Body of pancreas (tissue), 4 donors: ENCODE results near the gene C4orf50. TPM values are rescaled to one million over a fixed set of nuclear protein-coding genes. Genes with fewer than 3 reads are reported as not detected.

Experiments
- ATAC-seq: fragments of 150-250 bp; one replicate; pipeline ENCODE4 v1.9.1; 2016
- DNase-seq, 4 donors: peaks; one replicate each; pipeline ENCODE4 v3.0.0-alpha.2; 2019
- H3K27ac ChIP-seq, 4 donors: fragments of 200-600 bp; sonication (generic); 1 replicate in 3 of 4; 2 replicates in 1 of 4; pipeline versions ENCODE4 v1.5.1 to v1.6.1; 2016 to 2019; ENCODE audit warnings: mild to moderate bottlenecking in 1 of 4, mixed read lengths in 1 of 4, moderate library complexity in 1 of 4
- H3K27me3 ChIP-seq, 2 donors: fragments of 200-600 bp; sonication (generic); one replicate each; pipeline ENCODE4 v1.6.0; 2016; ENCODE audit warnings: mild to moderate bottlenecking in 1 of 2
- H3K36me3 ChIP-seq, 2 donors: fragments of 200-600 bp; sonication (generic); replicated peaks in 1 of 2; 2 replicates each; pipeline ENCODE4 v1.5.1; 2016; ENCODE audit warnings: low read depth in 2 of 2; ENCODE audit not compliant: insufficient read depth in 1 of 2
- H3K4me1 ChIP-seq: fragments of 200-600 bp; sonication (generic); one replicate; pipeline ENCODE4 v1.6.0; 2016
- H3K4me3 ChIP-seq, 2 donors: fragments of 200-600 bp; sonication (generic); 1 replicate in 1 of 2; 2 replicates in 1 of 2; pipeline ENCODE4 v1.5.1; 2016 to 2019
- H3K9me3 ChIP-seq, 3 donors: fragments of 200-600 bp; sonication (generic); 1 replicate in 2 of 3; 2 replicates in 1 of 3; pipeline ENCODE4 v1.5.1; 2016
- POLR2A ChIP-seq, 3 donors: fragments of 450-650 bp; IDR thresholded peaks; one replicate each; pipeline ENCODE4 v1.6.1; 2016; ENCODE audit warnings: antibody characterized with exemption in 3 of 3, mild to moderate bottlenecking in 2 of 3
- WGBS, 2 donors: methylation state at CpG; one replicate each; pipeline ENCODE4 v1.1.5; 2017; 5-methylcytosine and 5-hydroxymethylcytosine counted together
- intact Hi-C: fragments of 100-400 bp; cut with DNase I; formaldehyde crosslinking; loops from one replicate; pipeline ENCODE4 v1.15.1; 2023
- total RNA-seq, 2 donors: library from RNA; depleted of rRNA; stranded (reverse); fragments of >200 nt; gene quantifications; one replicate each; pipeline ENCODE4 v1.1.0, GENCODE V29; 2016
- TF ChIP-seq, protein P1 (sequence below), 7 experiments: fragments of 450-650 bp in 4 of 7; fragments of 200-600 bp in 3 of 7; sonication (generic) in 3 of 7; IDR thresholded peaks; one replicate each; pipeline ENCODE4 v1.5.1; 2016 to 2019; ENCODE audit warnings: antibody characterized with exemption in 7 of 7

Gene C4orf50
- total RNA-seq, 2 donors from 2014 or later: 0.26 TPM; not detected in 1

DNA sequence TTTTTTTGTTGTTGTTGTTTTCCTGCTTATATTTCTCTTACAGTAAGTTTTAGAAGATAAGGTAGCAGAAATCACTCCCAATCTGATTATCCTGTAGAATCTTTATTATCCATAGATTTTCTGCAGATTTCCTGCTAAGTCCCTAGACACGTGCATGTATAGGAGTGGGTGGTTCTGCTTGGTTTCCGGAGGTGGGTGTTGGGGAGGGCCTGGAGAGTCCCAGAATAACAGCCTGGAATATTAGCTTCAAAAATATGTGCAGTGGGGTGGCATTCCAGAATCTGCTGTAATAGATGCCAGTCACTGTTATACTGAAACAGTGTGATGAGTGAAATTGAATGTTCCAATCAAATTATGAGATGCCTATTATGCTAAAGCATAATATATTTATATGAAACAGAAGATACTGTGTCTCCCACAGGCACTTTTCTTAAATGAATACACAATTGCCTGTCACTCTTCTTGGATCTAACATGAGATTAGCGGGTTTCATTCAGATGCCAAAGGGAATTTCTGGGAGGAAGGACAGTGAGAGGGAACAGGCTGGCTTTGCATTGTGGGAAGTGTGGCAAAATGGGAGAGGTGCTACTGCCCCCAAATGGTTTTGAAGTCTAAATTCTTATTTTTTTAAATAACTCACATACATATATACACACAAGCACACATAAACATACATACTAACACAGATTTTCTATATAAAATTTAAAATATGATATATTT, 37.6 kb downstream of the C4orf50 start:
- Histone ChIP-seq H3K36me3 (no peaks in the 10 kb centered on the region), H3K27me3 (peaks cover 0 to 10% of the 10 kb centered on the region in 2 donors), H3K4me1 (no peaks in the 10 kb centered on the region), H3K4me3 (no peak overlapping the region), H3K27ac (no peak overlapping the region), H3K9me3 (peaks cover 0 to 4% (median 0%) of the 10 kb centered on the region in 3 donors)
- no peak for ATAC-seq
- no peak for TF ChIP-seq POLR2A (IDR thresholded peaks at IDR 0.05)
- TF ChIP-seq, protein P1, sequence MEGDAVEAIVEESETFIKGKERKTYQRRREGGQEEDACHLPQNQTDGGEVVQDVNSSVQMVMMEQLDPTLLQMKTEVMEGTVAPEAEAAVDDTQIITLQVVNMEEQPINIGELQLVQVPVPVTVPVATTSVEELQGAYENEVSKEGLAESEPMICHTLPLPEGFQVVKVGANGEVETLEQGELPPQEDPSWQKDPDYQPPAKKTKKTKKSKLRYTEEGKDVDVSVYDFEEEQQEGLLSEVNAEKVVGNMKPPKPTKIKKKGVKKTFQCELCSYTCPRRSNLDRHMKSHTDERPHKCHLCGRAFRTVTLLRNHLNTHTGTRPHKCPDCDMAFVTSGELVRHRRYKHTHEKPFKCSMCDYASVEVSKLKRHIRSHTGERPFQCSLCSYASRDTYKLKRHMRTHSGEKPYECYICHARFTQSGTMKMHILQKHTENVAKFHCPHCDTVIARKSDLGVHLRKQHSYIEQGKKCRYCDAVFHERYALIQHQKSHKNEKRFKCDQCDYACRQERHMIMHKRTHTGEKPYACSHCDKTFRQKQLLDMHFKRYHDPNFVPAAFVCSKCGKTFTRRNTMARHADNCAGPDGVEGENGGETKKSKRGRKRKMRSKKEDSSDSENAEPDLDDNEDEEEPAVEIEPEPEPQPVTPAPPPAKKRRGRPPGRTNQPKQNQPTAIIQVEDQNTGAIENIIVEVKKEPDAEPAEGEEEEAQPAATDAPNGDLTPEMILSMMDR (IDR thresholded peaks at IDR 0.05): no peak
- 43 to 51% methylated on average over 3 of the region's 3 CpGs for WGBS, 2 donors
- no peak for DNase-seq
- intact Hi-C loops: no loop called here

DNA sequence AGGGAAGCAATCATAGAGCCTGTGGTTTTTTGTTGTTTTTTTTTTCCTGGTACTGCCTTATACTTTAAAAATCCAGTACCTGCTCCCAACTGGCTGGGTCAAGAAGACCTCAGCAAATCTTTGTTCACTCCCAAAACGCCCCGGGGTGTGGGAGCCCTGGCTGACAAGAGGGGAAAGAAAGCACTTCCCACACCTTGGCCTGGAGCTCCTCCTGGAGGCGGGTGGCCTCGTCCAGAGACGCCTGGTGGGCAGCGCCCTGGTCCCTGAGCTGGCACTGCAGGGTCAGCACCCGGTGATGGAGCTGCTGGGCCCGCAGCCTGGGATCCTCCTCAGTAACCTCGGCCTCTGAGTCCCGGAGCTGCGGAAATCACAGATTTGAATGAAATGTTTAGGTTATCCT, 38.2 kb downstream of the C4orf50 start:
- Histone ChIP-seq H3K27me3 (peaks cover 0 to 10% of the 10 kb centered on the region in 2 donors), H3K4me1 (no peaks in the 10 kb centered on the region), H3K36me3 (no peaks in the 10 kb centered on the region), H3K9me3 (peaks cover 0 to 4% (median 0%) of the 10 kb centered on the region in 3 donors), H3K4me3 (no peak overlapping the region), H3K27ac (no peak overlapping the region)
- WGBS, 2 donors: 17 to 21% methylated on average over 8 to 11 of the region's 11 CpGs
- no peak for ATAC-seq
- no peak for TF ChIP-seq POLR2A (IDR thresholded peaks at IDR 0.05)
- TF ChIP-seq, protein P1 (IDR thresholded peaks at IDR 0.05): peak in 3 of 7 experiments; percentile 17 to 26 (median 26)
- intact Hi-C loops: no loop called here
- DNase-seq: peak in 1 of 4 donors; percentile 23

DNA sequence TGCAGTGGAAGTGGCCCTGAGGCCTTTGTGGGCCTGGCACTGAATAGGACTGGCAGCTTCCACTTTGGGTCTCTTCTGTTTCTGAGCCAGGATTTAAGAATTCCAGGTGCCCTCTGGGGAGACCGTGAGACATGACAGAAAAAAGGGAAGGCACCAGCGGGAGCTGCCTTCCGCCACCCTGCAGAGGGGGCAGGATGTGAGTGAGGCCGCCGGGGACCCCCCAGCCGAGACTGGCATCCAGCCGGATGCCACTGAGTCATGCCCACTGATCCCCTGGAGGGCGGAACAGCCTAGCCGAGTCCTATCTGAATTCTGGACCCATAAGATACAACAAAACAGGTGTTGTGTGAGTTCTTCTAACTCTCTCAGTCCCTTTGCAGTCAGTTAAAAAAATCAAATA, 41.3 kb downstream of the C4orf50 start:
- no peak for ATAC-seq
- TF ChIP-seq POLR2A (IDR thresholded peaks at IDR 0.05): no peak
- TF ChIP-seq, protein P1 (IDR thresholded peaks at IDR 0.05): no peak
- Histone ChIP-seq H3K4me1 (no peaks in the 10 kb centered on the region), H3K27ac (no peak overlapping the region), H3K4me3 (no peak overlapping the region), H3K9me3 (no peaks in the 10 kb centered on the region), H3K36me3 (no peaks in the 10 kb centered on the region), H3K27me3 (peaks cover 0 to 3% of the 10 kb centered on the region in 2 donors)
- no peak for DNase-seq
- intact Hi-C loops: no loop called here
- WGBS, 2 donors: 51 to 61% methylated on average over 8 to 9 of the region's 9 CpGs

DNA sequence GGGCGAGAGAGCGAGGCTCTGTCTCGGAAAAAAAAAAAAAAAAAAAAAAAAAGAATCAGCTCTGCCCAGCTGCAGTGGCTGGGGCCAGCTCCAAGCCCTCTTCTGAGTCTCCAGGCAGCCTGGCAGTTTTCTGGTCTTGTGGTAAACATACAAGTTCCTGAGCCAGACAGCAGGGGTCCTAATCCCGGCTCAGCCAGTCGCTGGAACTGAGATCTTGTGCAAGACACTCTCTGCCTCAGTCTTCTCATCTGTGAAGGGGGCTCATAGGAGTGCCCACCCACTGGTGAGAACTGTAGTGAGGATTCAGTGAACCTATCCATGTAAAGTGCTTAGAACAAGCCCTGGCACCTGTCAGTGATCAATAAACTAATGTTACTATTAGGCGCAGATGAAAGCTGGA, 41.8 kb downstream of the C4orf50 start:
- no peaks in the 10 kb centered on the region for H3K4me1 ChIP-seq
- no peak for DNase-seq
- H3K27me3 ChIP-seq: no peaks in the 10 kb centered on the region
- H3K36me3 ChIP-seq: no peaks in the 10 kb centered on the region
- intact Hi-C loops: no loop called here
- ATAC-seq: no peak
- WGBS, 2 donors: 50 to 57% methylated on average over 4 to 6 of the region's 6 CpGs
- TF ChIP-seq POLR2A (IDR thresholded peaks at IDR 0.05): no peak
- TF ChIP-seq, protein P1 (IDR thresholded peaks at IDR 0.05): no peak
- H3K4me3 ChIP-seq: no peak overlapping the region
- no peaks in the 10 kb centered on the region for H3K9me3 ChIP-seq
- no peak overlapping the region for H3K27ac ChIP-seq

DNA sequence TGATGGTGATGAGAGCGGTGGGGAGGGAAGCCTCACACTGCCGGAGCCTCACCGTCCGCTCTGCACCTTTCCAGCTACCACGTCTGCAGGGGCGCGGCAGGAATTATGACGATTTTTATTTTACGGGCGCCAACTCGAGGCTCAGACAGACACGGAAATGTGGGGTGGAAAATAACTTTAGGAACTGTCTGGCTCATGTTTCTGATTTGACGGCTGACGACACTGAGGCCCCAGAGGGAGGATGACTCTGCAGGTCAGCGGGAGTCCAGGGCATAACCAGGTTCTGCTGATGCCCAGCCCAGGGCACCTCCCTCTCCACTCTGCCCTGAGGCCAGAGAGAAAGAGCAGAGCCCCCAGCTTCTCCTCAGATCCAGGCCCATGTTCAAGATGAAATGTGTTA, 43.9 kb downstream of the C4orf50 start:
- TF ChIP-seq, protein P1 (IDR thresholded peaks at IDR 0.05): no peak
- no peak for TF ChIP-seq POLR2A (IDR thresholded peaks at IDR 0.05)
- no peak overlapping the region for H3K27ac ChIP-seq
- no peaks in the 10 kb centered on the region for H3K4me1 ChIP-seq
- H3K9me3 ChIP-seq: no peaks in the 10 kb centered on the region
- no peaks in the 10 kb centered on the region for H3K27me3 ChIP-seq
- no peaks in the 10 kb centered on the region for H3K36me3 ChIP-seq
- 77% methylated on average over 15 of the region's 15 CpGs for WGBS, 2 donors
- ATAC-seq: no peak
- DNase-seq: no peak
- no peak overlapping the region for H3K4me3 ChIP-seq
- intact Hi-C loops: no loop called here
